Thoracic aorta endothelial cell (primary cell): ENCODE data around the gene ANKRD34B. TPM values are rescaled to one million over a fixed set of nuclear protein-coding genes. Genes with fewer than 3 reads are reported as not detected.

Experiments used
- small RNA-seq: library from RNA; depleted of rRNA; stranded (forward); fragments of <200 nt; gene quantifications from one replicate; pipeline ENCODE3, GENCODE V24; 2012
- total RNA-seq: library from RNA; depleted of rRNA; stranded (reverse); fragments of >200 nt; gene quantifications from 2 replicates; pipeline ENCODE4 v1.2.3, GENCODE V29; 2012

Gene ANKRD34B
- not detected in 2 replicates for total RNA-seq

GRCh38 chr5:80569961-80570786 lies at the start of gene ANKRD34B:
ANKRD34B (minus strand) TSS chr5:80570280; CDS start chr5:80560019, 10,261 bp downstream.

Small RNA genes within 50 kb of the gene (small RNA-seq; reads per million reads assigned to genes)
- gene DBIP2: not detected

Other genes starting within 250 kb of the ANKRD34B start
- 45.3 and 49.5 TPM in 2 replicates for gene ZFYVE16, start 162.2 kb downstream of the ANKRD34B start, total RNA-seq
- 2.9 and 3.4 TPM in 2 replicates for gene FAM151B, start 82.2 kb downstream of the ANKRD34B start, total RNA-seq
- gene MSH3, start 84.4 kb upstream of the ANKRD34B start, total RNA-seq: 13.4 and 22.3 TPM in 2 replicates
- 57.7 and 89.8 TPM in 2 replicates for gene DHFR, start 84.7 kb upstream of the ANKRD34B start, total RNA-seq